ENCODE measurements around the gene LONRF2. TPM values are rescaled to one million over a fixed set of nuclear protein-coding genes. Genes with fewer than 3 reads are reported as not detected.

The LONRF2 gene
- total RNA-seq, 4 donors from 2014 or later = 7.0 to 32.0 (median 17.1) TPM

DNA sequence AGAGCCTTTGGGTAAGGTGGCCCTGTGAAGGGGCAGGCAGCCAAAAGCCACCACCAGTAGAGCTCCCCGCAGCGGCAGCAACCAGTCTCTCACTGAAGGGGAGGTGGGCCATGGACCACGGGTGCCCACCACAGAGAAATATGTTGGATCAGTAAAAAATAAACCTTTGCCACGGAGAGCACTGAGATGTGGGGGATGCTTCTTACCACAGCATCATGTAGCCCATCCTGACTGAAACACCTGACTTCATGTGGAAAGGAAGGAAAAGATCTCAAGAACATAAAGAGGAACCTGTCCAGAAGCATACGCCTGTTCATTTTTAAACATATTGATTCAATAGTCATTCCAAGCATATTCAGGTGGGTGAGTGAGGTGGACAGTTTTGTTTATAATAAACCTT lies 51.1 kb downstream of the LONRF2 start:
- WGBS, 2 donors = 94 to 100% methylated on average over 5 of the region's 5 CpGs
- intact Hi-C loops (cut with DNase I) = no loop called here
- no peak overlapping the region for H3K4me3 ChIP-seq (replicated peaks in 1 of 3)
- no peaks in the 10 kb centered on the region for H3K27me3 ChIP-seq
- no peak overlapping the region for H3K27ac ChIP-seq
- no peaks in the 10 kb centered on the region for H3K36me3 ChIP-seq
- peaks cover 0 to 8% of the 10 kb centered on the region in 2 donors for H3K4me1 ChIP-seq
- H3K9me3 ChIP-seq = no peaks in the 10 kb centered on the region
- no peak for TF ChIP-seq POLR2A (IDR thresholded peaks at IDR 0.05)
- TF ChIP-seq, protein P1, sequence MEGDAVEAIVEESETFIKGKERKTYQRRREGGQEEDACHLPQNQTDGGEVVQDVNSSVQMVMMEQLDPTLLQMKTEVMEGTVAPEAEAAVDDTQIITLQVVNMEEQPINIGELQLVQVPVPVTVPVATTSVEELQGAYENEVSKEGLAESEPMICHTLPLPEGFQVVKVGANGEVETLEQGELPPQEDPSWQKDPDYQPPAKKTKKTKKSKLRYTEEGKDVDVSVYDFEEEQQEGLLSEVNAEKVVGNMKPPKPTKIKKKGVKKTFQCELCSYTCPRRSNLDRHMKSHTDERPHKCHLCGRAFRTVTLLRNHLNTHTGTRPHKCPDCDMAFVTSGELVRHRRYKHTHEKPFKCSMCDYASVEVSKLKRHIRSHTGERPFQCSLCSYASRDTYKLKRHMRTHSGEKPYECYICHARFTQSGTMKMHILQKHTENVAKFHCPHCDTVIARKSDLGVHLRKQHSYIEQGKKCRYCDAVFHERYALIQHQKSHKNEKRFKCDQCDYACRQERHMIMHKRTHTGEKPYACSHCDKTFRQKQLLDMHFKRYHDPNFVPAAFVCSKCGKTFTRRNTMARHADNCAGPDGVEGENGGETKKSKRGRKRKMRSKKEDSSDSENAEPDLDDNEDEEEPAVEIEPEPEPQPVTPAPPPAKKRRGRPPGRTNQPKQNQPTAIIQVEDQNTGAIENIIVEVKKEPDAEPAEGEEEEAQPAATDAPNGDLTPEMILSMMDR (IDR thresholded peaks at IDR 0.05) = no peak
- DNase-seq = no peak

DNA sequence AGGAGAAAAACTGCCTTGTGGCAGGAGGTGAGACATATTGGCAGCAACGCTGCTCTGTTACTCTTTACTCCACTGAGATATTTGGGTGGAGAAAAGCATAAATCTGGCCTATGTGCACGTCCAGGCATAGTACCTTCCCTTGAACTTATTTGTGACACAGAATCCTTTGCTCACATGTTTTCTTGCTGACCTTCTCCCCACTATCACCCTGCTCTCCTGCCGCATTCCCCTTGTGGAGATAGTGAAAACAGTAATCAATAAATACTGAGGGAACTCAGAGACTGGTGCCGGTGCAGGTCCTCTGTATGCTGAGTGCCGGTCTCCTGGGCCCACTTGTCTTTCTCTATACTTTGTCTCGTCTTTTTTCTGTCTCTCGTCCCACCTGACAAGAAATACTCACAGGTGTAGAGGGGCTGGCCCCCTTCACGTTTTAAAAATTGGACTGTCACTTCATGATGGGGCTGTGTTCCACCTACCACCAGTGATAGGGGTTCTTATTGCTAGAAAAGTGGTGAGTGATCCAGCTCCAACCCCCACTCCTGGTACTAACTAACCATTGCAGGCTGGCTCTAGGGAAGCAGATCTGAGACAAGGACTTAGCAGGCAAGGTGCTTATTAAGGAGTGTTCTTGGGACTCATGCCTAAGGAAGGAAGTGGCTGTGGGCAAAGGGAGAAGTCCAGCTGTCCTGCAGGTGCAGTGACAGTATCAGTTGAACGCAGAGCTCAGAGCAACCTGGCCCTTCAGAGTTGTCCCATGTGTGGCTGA lies 51.7 kb downstream of the LONRF2 start:
- DNase-seq = no peak
- H3K27me3 ChIP-seq = no peaks in the 10 kb centered on the region
- no peak overlapping the region for H3K4me3 ChIP-seq (replicated peaks in 1 of 3)
- WGBS, 2 donors = 88 to 93% methylated on average over 9 of the region's 9 CpGs
- H3K9me3 ChIP-seq = no peaks in the 10 kb centered on the region
- TF ChIP-seq POLR2A (IDR thresholded peaks at IDR 0.05) = no peak
- TF ChIP-seq, protein P1 (IDR thresholded peaks at IDR 0.05) = no peak
- intact Hi-C loops (cut with DNase I) = no loop called here
- no peaks in the 10 kb centered on the region for H3K36me3 ChIP-seq
- no peak overlapping the region for H3K27ac ChIP-seq
- H3K4me1 ChIP-seq = peaks cover 0 to 8% of the 10 kb centered on the region in 2 donors

DNA sequence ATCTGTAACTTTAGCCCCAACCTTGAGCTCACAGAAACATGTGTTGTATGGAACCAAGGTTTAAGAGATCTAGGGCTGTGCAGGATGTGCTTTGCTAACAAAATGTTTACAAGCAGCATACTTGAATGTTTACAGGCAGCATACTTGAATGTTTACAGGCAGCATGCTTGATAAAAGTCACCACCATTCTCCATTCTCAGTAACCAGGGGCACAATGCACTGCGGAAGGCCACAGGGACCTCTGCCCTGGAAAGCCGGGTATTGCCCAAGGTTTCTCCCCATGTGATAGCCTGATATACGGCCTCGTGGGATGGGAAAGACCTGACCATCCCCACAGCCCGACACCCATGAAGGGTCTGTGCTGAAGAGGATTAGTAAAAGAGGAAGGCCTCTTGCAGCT lies 52.4 kb downstream of the LONRF2 start:
- intact Hi-C loops (cut with DNase I) = no loop called here
- 75 to 85% methylated on average over 5 of the region's 5 CpGs for WGBS, 2 donors

DNA sequence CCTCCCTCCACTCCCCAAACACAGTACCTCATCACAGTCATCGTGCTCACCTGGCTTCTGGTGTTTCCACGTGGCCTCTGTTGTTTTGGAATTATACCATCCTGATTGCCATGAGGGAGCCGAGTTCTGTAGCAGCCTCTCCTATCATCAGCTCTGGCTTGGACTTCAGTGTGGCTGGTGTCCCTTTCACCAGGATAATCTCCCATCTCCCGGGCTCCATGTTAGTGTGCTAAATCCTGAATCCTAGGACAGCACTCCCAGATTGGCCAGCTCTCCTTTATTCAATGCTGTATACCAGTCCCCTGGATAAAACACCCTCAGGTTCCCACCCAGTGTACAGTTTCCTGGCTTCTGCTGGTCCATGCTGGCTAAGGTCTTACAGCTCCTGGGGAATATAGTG lies 53.3 kb downstream of the LONRF2 start:
- 77 to 80% methylated on average over 4 of the region's 4 CpGs for WGBS, 2 donors
- Histone ChIP-seq H3K4me1 (peaks cover 0 to 1% of the 10 kb centered on the region in 2 donors), H3K4me3 (replicated peaks in 1 of 3) (no peak overlapping the region), H3K27me3 (no peaks in the 10 kb centered on the region), H3K27ac (no peak overlapping the region), H3K36me3 (no peaks in the 10 kb centered on the region), H3K9me3 (no peaks in the 10 kb centered on the region)
- no peak for DNase-seq
- TF ChIP-seq, protein P1 (IDR thresholded peaks at IDR 0.05) = no peak
- TF ChIP-seq POLR2A (IDR thresholded peaks at IDR 0.05) = no peak
- intact Hi-C loops (cut with DNase I) = no loop called here

More for the DNA sequence above, 52.4 kb downstream of the LONRF2 start:
- Histone ChIP-seq H3K4me3 (replicated peaks in 1 of 3) (no peak overlapping the region), H3K36me3 (no peaks in the 10 kb centered on the region), H3K4me1 (peaks cover 0 to 8% of the 10 kb centered on the region in 2 donors), H3K27ac (no peak overlapping the region), H3K27me3 (no peaks in the 10 kb centered on the region), H3K9me3 (no peaks in the 10 kb centered on the region)
- no peak for DNase-seq
- TF ChIP-seq POLR2A (IDR thresholded peaks at IDR 0.05) = no peak
- TF ChIP-seq, protein P1 (IDR thresholded peaks at IDR 0.05) = no peak

DNA sequence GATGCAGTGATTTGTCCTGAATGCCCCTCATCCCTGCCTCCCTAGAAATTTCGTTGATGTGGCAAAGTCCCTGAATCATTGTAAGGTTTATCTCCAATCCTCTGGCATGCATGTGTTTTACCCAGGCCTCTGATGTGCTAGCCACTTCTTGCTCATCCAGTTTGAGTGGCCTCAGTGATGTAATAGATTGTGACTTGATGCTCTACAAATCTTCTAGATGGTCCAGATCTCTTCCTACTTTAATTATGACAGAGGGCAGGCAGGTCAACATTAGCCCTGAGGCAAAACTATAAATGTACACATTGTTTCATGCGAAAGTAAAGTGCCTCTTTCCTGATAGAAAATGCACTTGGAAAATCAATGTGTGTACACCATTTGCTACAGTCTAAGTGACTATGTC lies 54.5 kb downstream of the LONRF2 start:
- Histone ChIP-seq H3K4me3 (replicated peaks in 1 of 3) (no peak overlapping the region), H3K4me1 (no peaks in the 10 kb centered on the region), H3K9me3 (no peaks in the 10 kb centered on the region), H3K27ac (no peak overlapping the region), H3K36me3 (no peaks in the 10 kb centered on the region), H3K27me3 (no peaks in the 10 kb centered on the region)
- TF ChIP-seq POLR2A (IDR thresholded peaks at IDR 0.05) = no peak
- TF ChIP-seq, protein P1 (IDR thresholded peaks at IDR 0.05) = no peak
- no peak for DNase-seq
- 88 to 93% methylated on average over 2 of the region's 2 CpGs for WGBS, 2 donors
- intact Hi-C loops (cut with DNase I) = no loop called here

Measured in thyroid gland (tissue), 4 donors.